Dedifferentiated amniotic fluid mesenchymal stem cell (primary cell): ENCODE data around the gene PEX6.

ENCODE experiments used
- DNase-seq: peaks from one replicate; pipeline ENCODE4 v3.0.0-alpha.2; 2016; ENCODE audit errors: extremely low spot score

The PEX6 gene

DNA sequence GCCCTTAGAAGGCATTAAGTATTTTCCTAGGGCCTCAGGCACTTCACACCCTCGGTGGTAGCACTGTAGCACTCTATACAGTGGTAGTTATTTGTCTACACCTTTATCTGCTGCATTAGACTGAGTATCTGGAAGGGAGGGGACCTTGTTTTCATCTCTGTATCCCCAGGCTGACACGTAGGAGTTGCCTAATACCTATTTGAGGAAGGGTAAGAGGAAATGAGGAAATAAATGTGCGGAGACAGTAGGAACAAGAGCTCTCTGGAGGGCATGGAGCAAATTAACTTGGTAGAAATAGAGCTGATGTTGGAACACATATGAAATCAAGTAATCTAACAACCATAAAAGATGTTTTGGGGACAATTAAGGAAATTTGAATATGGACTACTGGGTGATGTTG is 45.8 kb downstream of the PEX6 start:
- no peak for DNase-seq

DNA sequence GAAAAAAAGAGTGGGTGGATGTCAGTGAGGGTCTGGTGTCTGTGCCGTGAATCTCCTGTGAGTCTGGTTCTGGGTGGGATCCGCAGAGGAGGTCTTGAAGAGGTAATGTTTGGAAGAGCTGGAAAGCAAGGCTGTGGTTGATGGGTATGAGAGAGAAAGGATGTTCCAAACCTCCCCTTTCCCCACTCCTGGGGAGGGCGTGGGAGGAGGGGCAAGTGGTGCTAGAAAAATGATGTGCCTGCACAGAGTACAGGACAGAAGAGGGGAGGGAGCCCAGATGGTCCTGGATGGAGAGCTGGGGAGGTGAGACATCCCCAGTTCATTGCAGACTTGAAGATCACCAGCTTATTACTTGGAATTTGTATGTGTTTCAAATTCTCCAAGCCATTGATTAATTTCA is 46.6 kb downstream of the PEX6 start:
- DNase-seq, result no peak

DNA sequence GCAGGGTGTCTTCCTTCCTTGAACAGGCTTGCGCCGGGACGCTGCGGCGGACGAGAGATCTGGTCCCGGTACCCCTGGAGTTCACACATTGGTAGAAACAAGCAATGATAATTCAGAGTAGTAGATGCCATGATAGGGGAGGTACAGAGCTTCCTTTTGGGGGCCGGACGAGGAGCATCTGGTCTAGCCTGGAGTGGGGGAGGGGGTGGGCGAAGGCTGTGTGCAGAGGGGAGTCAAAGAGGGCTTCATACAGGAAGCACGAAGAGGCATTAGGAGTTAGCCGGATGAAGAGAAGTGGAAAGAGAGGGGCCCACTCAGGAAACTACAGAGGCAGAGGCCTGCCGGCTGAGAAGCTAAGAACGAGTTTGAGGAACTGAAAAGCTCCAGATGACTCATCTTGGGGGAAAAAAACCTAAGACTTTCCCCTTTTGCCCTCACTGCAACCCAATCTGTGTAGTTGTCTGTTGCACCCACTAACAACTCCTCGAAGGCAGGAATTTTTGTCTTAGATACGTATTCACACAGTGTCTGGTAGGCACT is 49.1 kb downstream of the PEX6 start:
- DNase-seq, result peak; percentile 68

DNA sequence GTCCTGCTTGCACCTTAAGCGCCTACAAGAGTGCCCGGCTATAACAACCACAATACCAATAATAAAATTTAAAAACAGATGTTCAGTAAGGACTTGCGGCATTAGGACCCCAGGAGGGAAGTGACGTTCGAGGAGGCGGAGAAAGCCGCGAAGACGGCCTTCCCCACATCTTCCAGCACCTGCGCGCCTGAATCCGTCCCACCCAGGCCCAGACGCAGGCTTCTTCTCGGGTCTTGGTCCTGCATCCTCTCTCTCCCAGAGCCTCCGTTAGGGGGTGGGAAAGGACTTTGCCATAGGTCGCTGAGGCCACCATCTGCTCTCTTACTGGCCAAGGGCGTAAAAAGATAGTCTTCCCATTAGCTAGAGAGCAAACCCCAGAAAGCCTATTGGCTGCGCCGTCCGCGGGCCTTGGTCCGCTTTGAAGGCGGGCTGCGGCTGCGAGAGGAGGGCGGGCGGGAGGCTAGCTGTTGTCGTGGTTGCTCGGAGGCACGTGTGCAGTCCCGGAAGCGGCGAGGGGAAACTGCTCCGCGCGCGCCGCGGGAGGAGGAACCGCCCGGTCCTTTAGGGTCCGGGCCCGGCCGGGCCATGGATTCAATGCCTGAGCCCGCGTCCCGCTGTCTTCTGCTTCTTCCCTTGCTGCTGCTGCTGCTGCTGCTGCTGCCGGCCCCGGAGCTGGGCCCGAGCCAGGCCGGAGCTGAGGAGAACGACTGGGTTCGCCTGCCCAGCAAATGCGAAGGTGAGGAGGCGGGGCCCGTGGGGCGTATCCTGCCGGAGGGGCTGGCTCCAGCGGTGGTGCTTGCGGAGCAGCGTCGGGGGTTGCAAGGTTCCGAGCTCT is 49.8 kb downstream of the PEX6 start, which contains the start of gene CNPY3:
Gene CNPY3, plus strand, starts transcription at position 495 of the 835 bp plus-strand sequence. Its CDS starts 91 bp downstream, at position 586.
- peak; percentile 92 for DNase-seq

DNA sequence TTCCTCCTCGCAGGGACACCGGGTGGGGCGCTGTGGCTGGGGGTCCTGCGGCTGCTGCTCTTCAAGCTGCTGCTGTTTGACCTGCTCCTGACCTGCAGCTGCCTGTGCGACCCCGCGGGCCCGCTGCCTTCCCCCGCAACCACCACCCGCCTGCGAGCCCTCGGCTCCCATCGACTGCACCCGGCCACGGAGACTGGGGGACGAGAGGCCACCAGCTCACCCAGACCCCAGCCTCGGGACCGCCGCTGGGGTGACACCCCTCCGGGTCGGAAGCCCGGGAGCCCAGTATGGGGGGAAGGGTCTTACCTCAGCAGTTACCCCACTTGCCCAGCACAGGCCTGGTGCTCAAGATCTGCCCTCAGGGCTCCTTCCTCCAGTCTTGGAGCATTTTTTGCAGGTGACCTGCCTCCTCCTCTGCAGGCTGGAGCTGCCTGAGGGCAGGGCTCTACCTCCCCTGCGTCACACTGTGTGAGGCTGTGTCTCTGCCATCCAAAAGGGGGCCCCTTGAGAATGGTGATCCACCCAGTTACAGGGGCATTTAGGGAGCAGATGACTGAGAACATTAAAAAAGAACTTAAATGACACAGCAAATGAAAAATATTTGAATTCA is 53.6 kb downstream of the PEX6 start:
- DNase-seq, result no peak

DNA sequence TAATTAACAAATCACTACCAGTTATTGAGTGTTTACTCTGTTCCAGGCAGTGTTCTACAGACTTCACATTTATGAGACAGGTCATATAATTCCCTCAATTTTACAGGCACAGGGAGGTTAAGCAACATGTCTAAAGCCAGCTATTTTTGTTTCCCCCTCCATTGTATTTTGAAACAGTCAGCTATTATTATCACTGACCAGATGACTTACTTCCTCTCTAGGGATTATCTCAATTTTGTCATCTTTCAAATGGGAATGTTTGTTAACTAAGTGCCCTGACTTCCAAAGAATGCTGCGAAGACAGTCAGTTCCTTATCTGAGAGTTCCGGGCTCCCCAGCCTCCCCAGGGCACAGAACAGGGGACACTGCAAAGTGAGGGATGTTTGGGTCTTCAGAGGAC is 55.3 kb downstream of the PEX6 start:
- no peak for DNase-seq

DNA sequence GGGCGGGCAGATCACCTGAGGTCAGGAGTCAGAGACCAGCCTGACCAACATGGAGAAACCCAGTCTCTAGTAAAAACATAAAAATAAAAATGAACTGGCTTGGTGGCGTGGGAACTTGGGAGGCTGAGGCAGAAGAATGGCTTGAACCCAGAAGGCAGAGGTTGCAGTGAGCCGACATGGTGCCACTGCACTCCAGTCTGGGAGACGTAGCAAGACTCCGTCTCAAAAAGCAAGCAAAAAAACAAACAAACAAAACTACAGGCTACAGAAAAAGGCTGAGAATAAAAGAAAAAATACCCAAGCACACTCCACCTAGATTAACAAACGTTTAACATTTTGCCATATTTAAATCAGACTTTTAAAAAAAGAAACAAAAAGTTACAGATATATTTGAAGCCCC is 57.2 kb downstream of the PEX6 start:
- DNase-seq, result no peak

DNA sequence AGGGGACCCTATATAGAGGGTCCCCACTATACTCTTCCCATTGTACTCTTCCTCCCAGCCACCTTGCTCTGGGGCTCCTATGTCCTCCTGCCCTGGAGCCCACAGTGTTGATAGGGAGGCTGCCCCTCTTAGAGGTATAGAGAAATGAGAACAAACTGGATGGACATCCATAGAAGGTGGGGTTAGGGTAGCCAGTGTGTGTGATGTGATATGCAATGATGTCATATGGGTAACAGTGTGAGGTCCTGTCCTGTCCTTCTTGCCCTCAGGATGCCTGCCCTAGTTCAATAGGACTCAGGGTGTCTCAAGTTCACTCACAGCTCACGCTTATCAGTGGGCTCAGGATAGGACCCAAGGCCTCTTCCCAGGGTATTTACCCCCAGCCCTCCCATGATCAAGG is 62.7 kb downstream of the PEX6 start:
- DNase-seq, result no peak

DNA sequence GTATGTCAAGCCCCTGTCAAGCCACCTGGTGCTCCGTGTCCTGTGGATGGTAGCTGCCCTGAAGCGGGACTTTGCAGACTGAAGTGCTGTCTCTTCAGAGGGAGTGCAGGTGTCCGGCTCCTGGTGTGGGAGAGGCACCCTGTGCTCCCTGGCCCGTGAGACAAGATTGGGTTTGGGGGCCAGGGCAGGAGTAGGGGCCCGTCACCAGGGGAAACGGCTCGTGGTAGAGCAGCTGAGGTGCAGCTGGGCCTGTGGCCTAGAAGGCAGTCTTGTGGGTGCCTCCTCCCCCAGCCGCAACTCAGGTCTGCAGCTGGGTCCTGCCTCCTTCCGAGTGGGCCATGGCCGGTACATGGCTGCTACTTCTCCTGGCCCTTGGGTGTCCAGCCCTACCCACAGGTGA is 63.2 kb downstream of the PEX6 start, which contains the start of gene PTCRA:
Gene PTCRA, plus strand, starts transcription at position 322 of the 400 bp plus-strand sequence. Its CDS starts 17 bp downstream, at position 339.
- no peak for DNase-seq

DNA sequence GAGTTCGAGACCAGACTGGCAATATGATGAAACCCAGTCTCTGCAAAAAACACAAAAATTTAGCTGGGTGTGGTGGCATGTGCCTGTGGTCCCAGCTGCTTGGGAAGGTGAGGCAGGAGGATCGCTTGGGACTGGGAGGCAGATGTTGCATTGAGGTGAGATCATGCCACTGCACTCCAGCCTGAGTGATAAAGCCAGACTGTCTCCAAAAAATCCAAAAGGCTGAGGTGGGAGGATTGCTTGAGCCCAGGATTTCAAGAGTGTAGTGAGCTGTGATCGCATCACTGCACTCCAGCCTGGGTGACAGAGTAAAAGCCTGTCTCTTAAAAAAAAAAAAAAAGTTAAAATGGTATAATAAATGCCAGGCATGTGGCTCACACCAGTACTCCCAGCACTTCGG is 64.4 kb downstream of the PEX6 start:
- DNase-seq, result no peak
